HepG2 (cell line): ENCODE data around the gene TET3. TPM values are rescaled to one million over a fixed set of nuclear protein-coding genes. Genes with fewer than 3 reads are reported as not detected.

Source experiments
- ATAC-seq: fragments of 200-7000 bp; cut with Tn5 transposase; 3 replicates; pipeline ENCODE4 v1.9.1; 2020; ENCODE audit warnings: mild to moderate bottlenecking, moderate library complexity
- BruUV-seq: library from RNA; stranded (reverse); fragments of 400-500 nt; replicated peaks from 2 replicates; lab custom pipeline; 2021; lab: Mats Ljungman, UMichigan
- CTCF ChIA-PET: fragments of 300-600 bp; formaldehyde crosslinking; extraction: SDS; loops from one replicate; lab custom pipeline; 2021; ENCODE audit warnings: low total read pairs, inconsistent platforms, low intra/inter-chr PET ratio; lab: Yijun Ruan, JAX
- POLR2A ChIA-PET: fragments of 350-600 bp; sonication (Branson Sonifier 250); formaldehyde crosslinking; loops from one replicate; lab custom pipeline; 2020; ENCODE audit warnings: antibody characterized with exemption, inconsistent platforms; lab: Yijun Ruan, JAX
- DNase-seq: peaks from one replicate; pipeline ENCODE4 v3.0.0-alpha.2; 2015; ENCODE audit warnings: low spot score
- FAIRE-seq: peaks from 3 replicates; lab custom pipeline; 2011; peaks lifted over from hg19 to GRCh38; lab: Jason Lieb, UNC
- H2AFZ ChIP-seq: one replicate; pipeline ENCODE4 v1.6.1; 2011; ENCODE audit warnings: low read length, inconsistent platforms
- H3K27ac ChIP-seq: fragments of 300-600 bp; 3 replicates; pipeline ENCODE4 v1.8.0; 2011; ENCODE audit warnings: mixed run types, mild to moderate bottlenecking, mixed read lengths, low read length, inconsistent platforms; ENCODE audit not compliant: insufficient read depth; ENCODE audit errors: extremely low read length
- H3K27me3 ChIP-seq, 2 experiments: fragments of 200-600 bp in 1 of 2; 2 replicates in 1 of 2; 3 replicates in 1 of 2; pipeline versions ENCODE4 v1.6.0 to v1.8.0; 2011; ENCODE audit warnings: low read length in 2 of 2, mild to moderate bottlenecking in 2 of 2, moderate library complexity in 2 of 2, inconsistent platforms in 1 of 2; ENCODE audit not compliant: insufficient read depth in 2 of 2, control insufficient read depth in 1 of 2
- H3K36me3 ChIP-seq, 2 experiments: fragments of 200-600 bp in 1 of 2; replicated peaks in 1 of 2; 2 replicates in 1 of 2; 3 replicates in 1 of 2; pipeline versions ENCODE4 v1.5.1 to v1.8.0; 2011; ENCODE audit warnings: low read length in 2 of 2, inconsistent platforms in 1 of 2; ENCODE audit not compliant: insufficient read depth in 2 of 2, control insufficient read depth in 1 of 2
- H3K4me1 ChIP-seq: 2 replicates; pipeline ENCODE4 v1.5.1; 2012; ENCODE audit warnings: low read length, inconsistent platforms; ENCODE audit not compliant: insufficient read depth
- H3K4me2 ChIP-seq: 2 replicates; pipeline ENCODE4 v1.6.0; 2011; ENCODE audit warnings: low read depth, low read length, inconsistent platforms
- H3K4me3 ChIP-seq, 3 experiments: fragments of 200-600 bp in 1 of 3; sonication (generic), shearing (Covaris generic) in 1 of 3; replicated peaks in 1 of 3; 2 replicates each; pipeline ENCODE4 v1.5.1; 2011 to 2016; ENCODE audit warnings: low read length in 3 of 3, inconsistent platforms in 2 of 3, low read depth in 2 of 3, mild to moderate bottlenecking in 2 of 3, control low read depth in 1 of 3, mixed read lengths in 1 of 3; ENCODE audit not compliant: insufficient read depth in 1 of 3
- H3K79me2 ChIP-seq: one replicate; pipeline ENCODE4 v1.6.1; 2011; ENCODE audit warnings: low read length, inconsistent platforms; ENCODE audit not compliant: insufficient read depth
- H3K9ac ChIP-seq: 2 replicates; pipeline ENCODE4 v1.6.0; 2011; ENCODE audit warnings: mild to moderate bottlenecking, low read depth, low read length, inconsistent platforms; ENCODE audit not compliant: insufficient read depth
- H3K9me3 ChIP-seq: 2 replicates; pipeline ENCODE4 v1.5.1; 2012; ENCODE audit warnings: mild to moderate bottlenecking, low read length
- H4K20me1 ChIP-seq: 2 replicates; pipeline ENCODE4 v1.6.0; 2011; ENCODE audit warnings: inconsistent platforms, mild to moderate bottlenecking, low read length, moderate library complexity; ENCODE audit not compliant: insufficient read depth
- CREM ChIP-seq, 2 experiments: sonication (generic) in 1 of 2; formaldehyde crosslinking in 1 of 2; IDR thresholded peaks; 2 replicates each; pipeline versions ENCODE4 v1.4.0 to v1.6.1; 2016 to 2020; ENCODE audit warnings: antibody characterized with exemption in 1 of 2, mild to moderate bottlenecking in 1 of 2, missing genetic modification reagents in 1 of 2
- DNMT3B ChIP-seq: conservative IDR thresholded peaks from 2 replicates; pipeline ENCODE4 v1.6.1; 2016; ENCODE audit warnings: missing biosample characterization, control low read depth
- ETV6 ChIP-seq: sonication (generic); formaldehyde crosslinking; conservative IDR thresholded peaks from 2 replicates; pipeline ENCODE4 v1.4.0; 2020; ENCODE audit warnings: missing genetic modification reagents
- KLF6 ChIP-seq: IDR thresholded peaks from 2 replicates; pipeline ENCODE4 v1.8.0; 2016; ENCODE audit warnings: missing biosample characterization, missing genetic modification reagents
- LCORL ChIP-seq, 2 experiments: fragments of 450-650 bp in 1 of 2; sonication (generic) in 1 of 2; formaldehyde crosslinking in 1 of 2; IDR thresholded peaks; 2 replicates each; pipeline versions ENCODE4 v1.5.0 to v1.6.1; 2017 to 2020; ENCODE audit warnings: antibody characterized with exemption in 1 of 2, missing genetic modification reagents in 1 of 2
- NCOA2 ChIP-seq: sonication (generic); formaldehyde crosslinking; IDR thresholded peaks from 2 replicates; pipeline ENCODE4 v1.8.0; 2022; ENCODE audit warnings: inconsistent platforms
- NR2F1 ChIP-seq, 2 experiments: fragments of 450-650 bp in 1 of 2; formaldehyde crosslinking in 1 of 2; IDR thresholded peaks; 2 replicates each; pipeline versions ENCODE4 v1.5.0 to v1.6.1; 2016 to 2020; ENCODE audit warnings: mild to moderate bottlenecking in 1 of 2, missing compliant biosample characterization in 1 of 2, missing genetic modification reagents in 1 of 2, moderate library complexity in 1 of 2
- PRMT3 ChIP-seq: sonication (generic); formaldehyde crosslinking; IDR thresholded peaks from 2 replicates; pipeline ENCODE4 v1.8.1; 2022; ENCODE audit warnings: low read depth, mild to moderate bottlenecking, moderate library complexity, missing genetic modification reagents, borderline replicate concordance
- SMARCC2 ChIP-seq: fragments of 450-650 bp; IDR thresholded peaks from 2 replicates; pipeline ENCODE4 v1.6.1; 2017; ENCODE audit warnings: antibody characterized with exemption, mild to moderate bottlenecking
- ZNF563 ChIP-seq: sonication (generic); formaldehyde crosslinking; IDR thresholded peaks from 2 replicates; pipeline ENCODE4 v1.8.0; 2022; ENCODE audit warnings: mild to moderate bottlenecking, moderate library complexity, missing genetic modification reagents
- ZNF644 ChIP-seq: IDR thresholded peaks from 2 replicates; pipeline ENCODE4 v1.6.1; 2016; ENCODE audit warnings: low read depth
- ZNF652 ChIP-seq: IDR thresholded peaks from 2 replicates; pipeline ENCODE4 v1.6.1; 2016; ENCODE audit warnings: low read depth, borderline replicate concordance
- ZNF709 ChIP-seq: sonication (generic); formaldehyde crosslinking; IDR thresholded peaks from 2 replicates; pipeline ENCODE4 v1.5.0; 2020; ENCODE audit warnings: mild to moderate bottlenecking, missing genetic modification reagents
- WGBS: methylation state at CpG from one replicate; pipeline ENCODE4 v1.1.6; 2017; ENCODE audit warnings: low lambda C conversion rate; 5-methylcytosine and 5-hydroxymethylcytosine counted together
- in situ Hi-C: cut with HindIII; loops from 2 replicates; pipeline ENCODE4 v1.10.0; 2017; ENCODE audit warnings: low pct_unique_long_range_greater_than_20kb; ENCODE audit not compliant: extremely low pct_ligation_motif_present
- intact Hi-C: fragments of 100-400 bp; cut with micrococcal nuclease; formaldehyde crosslinking; loops from one replicate; pipeline ENCODE4 v1.10.0; 2022; ENCODE audit not compliant: unreplicated experiment
- polyA plus RNA-seq, 8 experiments: library from polyadenylated mRNA; depleted of rRNA in 3 of 8; stranded (reverse) in 7 of 8; unstranded in 1 of 8; fragments of >200 nt; fragmentation: Illumina TruSeq in 4 of 8; extraction: Trizol in 4 of 8; gene quantifications; 2 replicates each; pipeline versions ENCODE4 v1.2.1 to v1.2.3, GENCODE V29; 2011 to 2016; ENCODE audit warnings: low read depth in 4 of 8, missing spikeins in 1 of 8, mixed read lengths in 1 of 8; ENCODE audit not compliant: insufficient read depth in 1 of 8
- total RNA-seq, 5 experiments: library from RNA; depleted of rRNA; stranded (reverse); fragments of >200 nt; fragmentation: Illumina TruSeq; extraction: Trizol; gene quantifications; 2 replicates each; pipeline ENCODE4 v1.2.3, GENCODE V29; 2016; ENCODE audit warnings: low read depth in 1 of 5
- TF ChIP-seq, protein P1 (sequence below): IDR thresholded peaks from 2 replicates; pipeline ENCODE4 v1.6.1; 2016; ENCODE audit warnings: control low read depth

Gene TET3
- total and polyA plus RNA-seq, 2 of the 13 experiments (the other 11 are each of a cell fraction or from before 2014, with no cell fraction given): 4.3 to 6.8 TPM

DNA sequence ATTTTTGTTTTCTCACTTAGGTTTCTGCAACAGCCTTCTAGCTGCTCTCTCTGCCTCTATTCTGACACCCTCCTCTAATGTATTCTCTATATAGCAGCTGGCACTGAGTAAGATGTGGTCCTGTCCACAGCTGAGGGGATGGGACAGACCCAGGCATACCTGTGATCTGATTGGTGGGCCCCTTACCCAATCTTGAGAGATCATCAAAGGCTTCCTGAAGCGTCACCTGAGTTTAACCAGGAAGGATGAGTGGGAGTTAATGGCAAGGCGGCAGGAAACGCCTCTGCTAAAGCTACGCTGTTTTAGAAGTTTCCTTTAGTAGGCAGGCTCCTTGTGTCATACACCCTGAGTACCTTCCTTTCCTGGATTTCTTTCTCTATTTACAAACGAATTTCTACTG is 5.7 kb upstream of the TET3 start:
- FAIRE-seq (no peak), ATAC-seq (no peak), DNase-seq (no peak)
- Histone ChIP-seq H2AFZ (no peak overlapping the region), H3K4me2 (no peak overlapping the region), H3K36me3 (no peaks in the 10 kb centered on the region), H3K4me1 (peaks cover 47% of the 10 kb centered on the region), H3K79me2 (no peaks in the 10 kb centered on the region), H3K9ac (no peak overlapping the region), H4K20me1 (no peaks in the 10 kb centered on the region), H3K27ac (no peak overlapping the region), H3K4me3 (no peak overlapping the region), H3K27me3 (peaks cover 0 to 60% of the 10 kb centered on the region in 2 experiments; a peak in 2 of 5 replicates), H3K9me3 (no peaks in the 10 kb centered on the region)
- no peak for TF ChIP-seq ZNF652 (CRISPR knock-in tag)
- TF ChIP-seq LCORL (IDR thresholded peaks at IDR 0.05): no peak
- TF ChIP-seq LCORL (CRISPR knock-in tag; IDR thresholded peaks at IDR 0.05): no peak
- TF ChIP-seq ZNF709 (CRISPR knock-in tag): no peak
- no peak for TF ChIP-seq ETV6 (CRISPR knock-in tag)
- TF ChIP-seq ZNF563 (CRISPR knock-in tag): no peak
- TF ChIP-seq, protein P1, sequence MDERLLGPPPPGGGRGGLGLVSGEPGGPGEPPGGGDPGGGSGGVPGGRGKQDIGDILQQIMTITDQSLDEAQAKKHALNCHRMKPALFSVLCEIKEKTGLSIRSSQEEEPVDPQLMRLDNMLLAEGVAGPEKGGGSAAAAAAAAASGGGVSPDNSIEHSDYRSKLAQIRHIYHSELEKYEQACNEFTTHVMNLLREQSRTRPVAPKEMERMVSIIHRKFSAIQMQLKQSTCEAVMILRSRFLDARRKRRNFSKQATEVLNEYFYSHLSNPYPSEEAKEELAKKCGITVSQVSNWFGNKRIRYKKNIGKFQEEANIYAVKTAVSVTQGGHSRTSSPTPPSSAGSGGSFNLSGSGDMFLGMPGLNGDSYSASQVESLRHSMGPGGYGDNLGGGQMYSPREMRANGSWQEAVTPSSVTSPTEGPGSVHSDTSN (CRISPR knock-in tag): no peak
- no peak for TF ChIP-seq NCOA2
- no peak for TF ChIP-seq SMARCC2
- TF ChIP-seq CREM (IDR thresholded peaks at IDR 0.05): no peak
- TF ChIP-seq CREM (CRISPR knock-in tag; IDR thresholded peaks at IDR 0.05): no peak
- TF ChIP-seq NR2F1 (CRISPR knock-in tag; IDR thresholded peaks at IDR 0.05): no peak
- TF ChIP-seq KLF6: no peak
- TF ChIP-seq DNMT3B (CRISPR knock-in tag): no peak
- no peak for TF ChIP-seq ZNF644 (CRISPR knock-in tag)
- no peak for TF ChIP-seq PRMT3 (CRISPR knock-in tag)
- intact Hi-C loops: no loop called here
- CTCF ChIA-PET: no interaction called here
- 67% methylated on average over 5 of the region's 5 CpGs for WGBS
- in situ Hi-C loops: no loop called here
- POLR2A ChIA-PET: interaction anchor here (0.9 to 1.4 kb wide), 3 partner anchors 23 to 151 kb away, joined by 3 to 4 read pairs (median 4); partner anchors contain the start of gene STAMBP
- BruUV-seq: no TSS peak
